Neural cell (in vitro differentiated cells): ENCODE results near the gene CFAP299. TPM values are rescaled to one million over a fixed set of nuclear protein-coding genes. Genes with fewer than 3 reads are reported as not detected.

Experiments used
- H2AFZ ChIP-seq: fragments of 200-600, 300-800 bp; sonication (generic), shearing (Covaris generic); 2 replicates; pipeline ENCODE4 v1.6.0; 2014; ENCODE audit warnings: low read depth, mild to moderate bottlenecking, antibody characterized with exemption, low read length, moderate library complexity
- H3F3A ChIP-seq: fragments of 200-600 bp; shearing (Covaris generic); 2 replicates; pipeline ENCODE4 v1.6.1; 2016; ENCODE audit warnings: mild to moderate bottlenecking, moderate library complexity, mixed read lengths, antibody characterized with exemption, low read length; ENCODE audit not compliant: insufficient read depth, poor library complexity, severe bottlenecking
- H3K27ac ChIP-seq: fragments of 200-600, 300-800 bp; sonication (generic), shearing (Covaris generic); 2 replicates; pipeline ENCODE4 v1.5.1; 2014; ENCODE audit warnings: mild to moderate bottlenecking, low read length, moderate library complexity
- H3K27me3 ChIP-seq: fragments of 300-800, 200-600 bp; sonication (generic), shearing (Covaris generic); 2 replicates; pipeline ENCODE4 v1.6.0; 2014; ENCODE audit warnings: mild to moderate bottlenecking, low read depth, low read length, moderate library complexity; ENCODE audit not compliant: insufficient read depth
- H3K36me3 ChIP-seq: fragments of 300-800, 200-600 bp; sonication (generic), shearing (Covaris generic); 2 replicates; pipeline ENCODE4 v1.5.1; 2014; ENCODE audit warnings: mild to moderate bottlenecking, antibody characterized with exemption, low read length, moderate library complexity; ENCODE audit not compliant: insufficient read depth
- H3K4me2 ChIP-seq: fragments of 300-800, 200-600 bp; sonication (generic), shearing (Covaris generic); 2 replicates; pipeline ENCODE4 v1.6.0; 2014; ENCODE audit warnings: mild to moderate bottlenecking, low read length
- H3K4me3 ChIP-seq: fragments of 300-800, 200-600 bp; sonication (generic), shearing (Covaris generic); 2 replicates; pipeline ENCODE4 v1.5.1; 2014; ENCODE audit warnings: mild to moderate bottlenecking, low read length, moderate library complexity
- H3K79me2 ChIP-seq: fragments of 200-600 bp; shearing (Covaris generic); replicated peaks from 2 replicates; pipeline ENCODE4 v1.6.0; 2014; ENCODE audit warnings: mild to moderate bottlenecking, low read length, moderate library complexity; ENCODE audit not compliant: insufficient read depth
- H3K9ac ChIP-seq: fragments of 300-800, 200-600 bp; sonication (generic), shearing (Covaris generic); 2 replicates; pipeline ENCODE4 v1.6.1; 2016; ENCODE audit warnings: mild to moderate bottlenecking, low read length, mixed read lengths
- H3K9me2 ChIP-seq: fragments of 200-600 bp; shearing (Covaris generic); 2 replicates; pipeline ENCODE4 v1.6.1; 2016; ENCODE audit warnings: mild to moderate bottlenecking, low read length, mixed read lengths; ENCODE audit not compliant: insufficient read depth
- H3K9me3 ChIP-seq: fragments of 200-600, 300-800 bp; sonication (generic), shearing (Covaris generic); 2 replicates; pipeline ENCODE4 v1.6.1; 2016; ENCODE audit warnings: mild to moderate bottlenecking, mixed run types, low read length, moderate library complexity, mixed read lengths
- H4K20me1 ChIP-seq: fragments of 200-600 bp; shearing (Covaris generic); 2 replicates; pipeline ENCODE4 v1.6.1; 2016; ENCODE audit warnings: mild to moderate bottlenecking, mixed run types; ENCODE audit not compliant: insufficient read depth
- CTCF ChIP-seq: fragments of 450-650 bp; IDR thresholded peaks from 2 replicates; pipeline ENCODE4 v1.5.1; 2014; ENCODE audit warnings: antibody characterized with exemption, mild to moderate bottlenecking, moderate library complexity; ENCODE audit not compliant: poor library complexity, severe bottlenecking
- EP300 ChIP-seq: fragments of 450-650 bp; conservative IDR thresholded peaks from 2 replicates; pipeline ENCODE4 v1.6.1; 2014; ENCODE audit warnings: antibody characterized with exemption, mild to moderate bottlenecking, moderate library complexity; ENCODE audit not compliant: poor library complexity, severe bottlenecking
- EZH2 ChIP-seq: fragments of 200-600, 300-800 bp; shearing (Covaris generic), sonication (generic); IDR thresholded peaks from 2 replicates; pipeline ENCODE4 v1.6.1; 2014; ENCODE audit warnings: antibody characterized with exemption, low read length, borderline replicate concordance, mild to moderate bottlenecking; ENCODE audit not compliant: insufficient read depth, poor library complexity, severe bottlenecking
- MXI1 ChIP-seq: fragments of 450-650 bp; conservative IDR thresholded peaks from 2 replicates; pipeline ENCODE4 v1.6.1; 2014; ENCODE audit warnings: antibody characterized with exemption, mild to moderate bottlenecking; ENCODE audit not compliant: poor library complexity, severe bottlenecking
- POLR2AphosphoS5 ChIP-seq: IDR thresholded peaks from 2 replicates; pipeline ENCODE4 v1.6.1; 2012
- RAD21 ChIP-seq: fragments of 450-650 bp; conservative IDR thresholded peaks from 2 replicates; pipeline ENCODE4 v1.6.1; 2014; ENCODE audit warnings: antibody characterized with exemption, mild to moderate bottlenecking, moderate library complexity
- REST ChIP-seq: IDR thresholded peaks from 2 replicates; pipeline ENCODE4 v1.6.1; 2012; ENCODE audit warnings: borderline replicate concordance
- SMC3 ChIP-seq: fragments of 450-650 bp; conservative IDR thresholded peaks from 2 replicates; pipeline ENCODE4 v1.6.1; 2014; ENCODE audit warnings: antibody characterized with exemption, mild to moderate bottlenecking, moderate library complexity; ENCODE audit not compliant: poor library complexity
- TAF1 ChIP-seq: IDR thresholded peaks from 2 replicates; pipeline ENCODE4 v1.6.1; 2012; ENCODE audit warnings: low read depth
- polyA plus RNA-seq: library from polyadenylated mRNA; depleted of rRNA; stranded (reverse); fragments of >200 nt; gene quantifications from 2 replicates; pipeline ENCODE4 v1.2.3, GENCODE V29; 2014

Gene CFAP299
- polyA plus RNA-seq, 1 donor from 2014 or later: not detected

- H3K79me2 ChIP-seq: no peaks in the 10 kb centered on the region
- no peak overlapping the region for H3K4me2 ChIP-seq
- TF ChIP-seq SMC3 (no peak), EZH2 (no peak), MXI1 (no peak), EP300 (no peak), POLR2AphosphoS5 (no peak), REST (no peak), CTCF (no peak), RAD21 (no peak), TAF1 (no peak)
- no peaks in the 10 kb centered on the region for H3K9me2 ChIP-seq
- no peak overlapping the region for H3K27ac ChIP-seq
- H3K27me3 ChIP-seq: no peaks in the 10 kb centered on the region
- no peak overlapping the region for H2AFZ ChIP-seq
- H3K36me3 ChIP-seq: no peaks in the 10 kb centered on the region
- H3K9ac ChIP-seq: no peak overlapping the region
- no peaks in the 10 kb centered on the region for H3F3A ChIP-seq
- no peak overlapping the region for H3K4me3 ChIP-seq
- H3K9me3 ChIP-seq: no peaks in the 10 kb centered on the region
- no peaks in the 10 kb centered on the region for H4K20me1 ChIP-seq
Measured at GRCh38 chr4:80568891-80569290, 233.4 kb downstream of the CFAP299 start.

GRCh38 chr4:80576796-80577195 lies 241.3 kb downstream of the CFAP299 start:
- TF ChIP-seq EP300 (no peak), MXI1 (no peak), CTCF (no peak), REST (no peak), RAD21 (no peak), SMC3 (no peak), TAF1 (no peak), EZH2 (no peak), POLR2AphosphoS5 (no peak)
- no peaks in the 10 kb centered on the region for H4K20me1 ChIP-seq
- H3K9me3 ChIP-seq: no peaks in the 10 kb centered on the region
- no peaks in the 10 kb centered on the region for H3F3A ChIP-seq
- no peaks in the 10 kb centered on the region for H3K27me3 ChIP-seq
- H3K9ac ChIP-seq: no peak overlapping the region
- no peaks in the 10 kb centered on the region for H3K79me2 ChIP-seq
- H3K36me3 ChIP-seq: no peaks in the 10 kb centered on the region
- H3K4me2 ChIP-seq: no peak overlapping the region
- no peak overlapping the region for H3K4me3 ChIP-seq
- H3K9me2 ChIP-seq: no peaks in the 10 kb centered on the region
- no peak overlapping the region for H2AFZ ChIP-seq
- H3K27ac ChIP-seq: no peak overlapping the region
